Vagina (tissue), 2 donors: Measurements from ENCODE around the gene CPN2. TPM values are rescaled to one million over a fixed set of nuclear protein-coding genes. Genes with fewer than 3 reads are reported as not detected.

Experiments used
- DNase-seq, 2 donors: peaks; one replicate each; pipeline ENCODE4 v3.0.0-alpha.2; 2017; ENCODE audit errors: extremely low spot score in 2 of 2
- H3K27ac ChIP-seq: fragments of 200-600 bp; sonication (generic); one replicate; pipeline ENCODE4 v1.5.1; 2019
- H3K27me3 ChIP-seq: fragments of 200-600 bp; sonication (generic); one replicate; pipeline ENCODE4 v1.5.1; 2019
- H3K36me3 ChIP-seq, 2 donors: fragments of 200-600 bp; sonication (generic); one replicate each; pipeline ENCODE4 v1.5.1; 2017 to 2019
- H3K4me1 ChIP-seq: fragments of 200-600 bp; sonication (generic); one replicate; pipeline ENCODE4 v1.5.1; 2019
- H3K4me3 ChIP-seq, 2 donors: fragments of 200-600 bp; sonication (generic); 1 replicate in 1 of 2; 2 replicates in 1 of 2; pipeline ENCODE4 v1.5.1; 2016 to 2019
- H3K9me3 ChIP-seq: fragments of 200-600 bp; sonication (generic); one replicate; pipeline ENCODE4 v1.5.1; 2019
- POLR2A ChIP-seq, 2 donors: fragments of 450-650 bp; IDR thresholded peaks; one replicate each; pipeline ENCODE4 v1.6.1; 2017; ENCODE audit warnings: antibody characterized with exemption in 2 of 2, mild to moderate bottlenecking in 2 of 2, moderate library complexity in 2 of 2
- POLR2AphosphoS5 ChIP-seq, 2 donors: sonication (generic); formaldehyde crosslinking; IDR thresholded peaks; one replicate each; pipeline ENCODE4 v1.9.0; 2017; ENCODE audit warnings: antibody characterized with exemption in 2 of 2, mild to moderate bottlenecking in 2 of 2, low read depth in 1 of 2; ENCODE audit not compliant: insufficient read depth in 1 of 2
- intact Hi-C: fragments of 100-400 bp; cut with DNase I; formaldehyde crosslinking; loops from one replicate; pipeline ENCODE4 v1.15.1; 2023
- total RNA-seq: library from RNA; depleted of rRNA; stranded (reverse); fragments of >200 nt; gene quantifications from one replicate; pipeline ENCODE4 v1.2.3, GENCODE V29; 2016
- TF ChIP-seq, protein P1 (sequence below), 3 experiments: fragments of 450-650 bp in 2 of 3; fragments of 200-600 bp in 1 of 3; sonication (generic) in 1 of 3; IDR thresholded peaks; one replicate each; pipeline ENCODE4 v1.5.1; 2017 to 2019; ENCODE audit warnings: antibody characterized with exemption in 3 of 3, mild to moderate bottlenecking in 2 of 3, moderate library complexity in 2 of 3

CPN2 gene
- total RNA-seq, 1 donor from 2014 or later: not detected

DNA sequence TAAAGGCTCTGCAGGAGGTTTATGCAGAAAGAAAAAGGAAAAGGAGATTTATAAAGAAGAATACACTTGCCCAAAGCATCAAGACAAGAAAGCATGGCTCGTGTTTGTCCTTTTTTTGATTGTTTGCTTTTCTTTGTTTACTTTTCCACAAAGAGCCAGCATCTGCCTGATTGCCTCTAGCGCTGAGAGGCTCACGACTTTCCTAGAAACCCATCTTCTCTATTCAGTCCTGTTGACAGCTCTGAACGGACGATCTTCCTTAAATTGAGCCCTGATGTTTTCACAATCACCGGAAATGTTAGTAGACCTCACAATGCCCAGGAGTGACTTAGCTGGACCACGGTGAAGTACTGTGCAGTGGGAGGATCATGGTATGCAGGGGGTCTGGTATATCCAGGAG lies 35.5 kb upstream of the CPN2 start:
- no peaks in the 10 kb centered on the region for H3K36me3 ChIP-seq
- DNase-seq: no peak
- H3K9me3 ChIP-seq: no peaks in the 10 kb centered on the region
- H3K27ac ChIP-seq: no peak overlapping the region
- intact Hi-C loops: no loop called here
- TF ChIP-seq, protein P1, sequence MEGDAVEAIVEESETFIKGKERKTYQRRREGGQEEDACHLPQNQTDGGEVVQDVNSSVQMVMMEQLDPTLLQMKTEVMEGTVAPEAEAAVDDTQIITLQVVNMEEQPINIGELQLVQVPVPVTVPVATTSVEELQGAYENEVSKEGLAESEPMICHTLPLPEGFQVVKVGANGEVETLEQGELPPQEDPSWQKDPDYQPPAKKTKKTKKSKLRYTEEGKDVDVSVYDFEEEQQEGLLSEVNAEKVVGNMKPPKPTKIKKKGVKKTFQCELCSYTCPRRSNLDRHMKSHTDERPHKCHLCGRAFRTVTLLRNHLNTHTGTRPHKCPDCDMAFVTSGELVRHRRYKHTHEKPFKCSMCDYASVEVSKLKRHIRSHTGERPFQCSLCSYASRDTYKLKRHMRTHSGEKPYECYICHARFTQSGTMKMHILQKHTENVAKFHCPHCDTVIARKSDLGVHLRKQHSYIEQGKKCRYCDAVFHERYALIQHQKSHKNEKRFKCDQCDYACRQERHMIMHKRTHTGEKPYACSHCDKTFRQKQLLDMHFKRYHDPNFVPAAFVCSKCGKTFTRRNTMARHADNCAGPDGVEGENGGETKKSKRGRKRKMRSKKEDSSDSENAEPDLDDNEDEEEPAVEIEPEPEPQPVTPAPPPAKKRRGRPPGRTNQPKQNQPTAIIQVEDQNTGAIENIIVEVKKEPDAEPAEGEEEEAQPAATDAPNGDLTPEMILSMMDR (IDR thresholded peaks at IDR 0.05): no peak
- TF ChIP-seq POLR2A (IDR thresholded peaks at IDR 0.05) (no peak), POLR2AphosphoS5 (IDR thresholded peaks at IDR 0.05; ENCODE audit: insufficient read depth in 1 of 2, low read depth in 1 of 2) (no peak)
- H3K4me3 ChIP-seq: no peak overlapping the region
- no peaks in the 10 kb centered on the region for H3K27me3 ChIP-seq
- no peaks in the 10 kb centered on the region for H3K4me1 ChIP-seq

DNA sequence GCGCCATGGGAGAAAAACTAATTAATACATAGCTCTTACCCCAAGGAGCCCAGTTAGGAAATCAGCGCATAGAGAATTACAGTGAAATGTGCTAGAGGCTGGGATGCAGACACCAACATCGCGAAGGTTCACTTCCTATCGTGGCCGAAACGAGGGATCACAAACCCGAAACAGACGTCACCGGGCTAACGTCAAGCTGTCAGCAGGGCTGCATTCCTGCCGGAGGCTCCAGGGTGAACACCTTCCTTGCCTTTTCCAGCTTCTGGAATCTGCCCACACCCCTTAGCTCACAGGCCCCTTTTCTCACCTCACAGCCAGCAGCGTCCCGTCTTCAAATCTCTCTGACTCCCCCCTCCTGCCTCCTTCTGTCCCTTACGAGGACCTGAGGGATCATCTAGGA lies 34.9 kb upstream of the CPN2 start:
- Histone ChIP-seq H3K9me3 (no peaks in the 10 kb centered on the region), H3K36me3 (no peaks in the 10 kb centered on the region), H3K27me3 (no peaks in the 10 kb centered on the region), H3K27ac (no peak overlapping the region), H3K4me1 (no peaks in the 10 kb centered on the region), H3K4me3 (no peak overlapping the region)
- TF ChIP-seq POLR2A (IDR thresholded peaks at IDR 0.05) (no peak), POLR2AphosphoS5 (IDR thresholded peaks at IDR 0.05; ENCODE audit: insufficient read depth in 1 of 2, low read depth in 1 of 2) (no peak)
- TF ChIP-seq, protein P1 (IDR thresholded peaks at IDR 0.05): no peak
- DNase-seq: no peak
- intact Hi-C loops: no loop called here

DNA sequence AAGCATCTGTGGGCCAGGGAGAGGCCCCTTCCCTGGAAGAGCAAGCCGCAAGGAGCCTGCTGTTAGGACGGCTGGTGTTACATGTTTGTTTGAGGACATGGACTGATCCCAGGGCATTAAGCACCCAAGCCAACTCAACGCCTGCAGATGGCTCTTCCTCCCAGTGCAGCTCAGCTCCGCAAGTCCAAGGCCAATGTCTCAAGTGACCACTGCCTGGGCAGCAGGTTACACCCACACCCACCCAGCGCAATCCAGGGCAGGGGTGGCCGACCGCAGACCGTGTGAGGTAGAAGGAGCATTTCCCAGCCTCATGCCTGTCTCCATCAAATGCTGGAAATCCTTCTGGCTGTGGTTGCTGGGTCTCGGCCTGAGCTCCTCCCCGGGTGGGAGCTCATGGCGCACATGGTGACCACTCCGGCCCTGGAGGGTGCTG lies 33.5 kb upstream of the CPN2 start:
- Histone ChIP-seq H3K27me3 (no peaks in the 10 kb centered on the region), H3K27ac (no peak overlapping the region), H3K4me1 (no peaks in the 10 kb centered on the region), H3K9me3 (no peaks in the 10 kb centered on the region), H3K36me3 (no peaks in the 10 kb centered on the region), H3K4me3 (no peak overlapping the region)
- DNase-seq: peak in 1 of 2 donors; percentile 58
- TF ChIP-seq POLR2AphosphoS5 (IDR thresholded peaks at IDR 0.05; ENCODE audit: insufficient read depth in 1 of 2, low read depth in 1 of 2) (no peak), POLR2A (IDR thresholded peaks at IDR 0.05) (no peak)
- TF ChIP-seq, protein P1 (IDR thresholded peaks at IDR 0.05): no peak
- intact Hi-C loops: no loop called here

DNA sequence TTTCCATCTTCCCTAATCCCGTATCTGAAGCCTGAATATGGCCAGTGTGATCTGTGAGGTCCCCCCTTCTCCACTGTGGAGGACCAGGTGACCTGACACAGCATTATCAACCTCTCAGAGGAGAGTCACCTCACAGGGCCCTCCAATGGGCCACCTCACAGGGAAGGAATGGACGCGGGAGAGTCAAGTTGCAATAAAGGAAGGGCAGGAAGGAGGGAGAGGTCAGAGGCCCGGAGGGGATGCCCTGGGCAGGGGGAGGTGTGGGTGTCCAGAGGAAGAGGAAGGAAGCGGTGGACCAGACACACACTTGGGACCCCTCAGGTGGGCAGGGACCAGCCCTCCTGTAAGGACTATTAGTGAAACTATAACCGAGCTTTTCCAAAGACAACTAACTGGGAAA lies 33.0 kb upstream of the CPN2 start:
- peak in 1 of 2 donors; percentile 55 for DNase-seq
- Histone ChIP-seq H3K27me3 (no peaks in the 10 kb centered on the region), H3K4me3 (no peak overlapping the region), H3K9me3 (no peaks in the 10 kb centered on the region), H3K36me3 (no peaks in the 10 kb centered on the region), H3K4me1 (no peaks in the 10 kb centered on the region), H3K27ac (no peak overlapping the region)
- intact Hi-C loops: no loop called here
- TF ChIP-seq POLR2AphosphoS5 (IDR thresholded peaks at IDR 0.05; ENCODE audit: insufficient read depth in 1 of 2, low read depth in 1 of 2) (no peak), POLR2A (IDR thresholded peaks at IDR 0.05) (no peak)
- TF ChIP-seq, protein P1 (IDR thresholded peaks at IDR 0.05): no peak

DNA sequence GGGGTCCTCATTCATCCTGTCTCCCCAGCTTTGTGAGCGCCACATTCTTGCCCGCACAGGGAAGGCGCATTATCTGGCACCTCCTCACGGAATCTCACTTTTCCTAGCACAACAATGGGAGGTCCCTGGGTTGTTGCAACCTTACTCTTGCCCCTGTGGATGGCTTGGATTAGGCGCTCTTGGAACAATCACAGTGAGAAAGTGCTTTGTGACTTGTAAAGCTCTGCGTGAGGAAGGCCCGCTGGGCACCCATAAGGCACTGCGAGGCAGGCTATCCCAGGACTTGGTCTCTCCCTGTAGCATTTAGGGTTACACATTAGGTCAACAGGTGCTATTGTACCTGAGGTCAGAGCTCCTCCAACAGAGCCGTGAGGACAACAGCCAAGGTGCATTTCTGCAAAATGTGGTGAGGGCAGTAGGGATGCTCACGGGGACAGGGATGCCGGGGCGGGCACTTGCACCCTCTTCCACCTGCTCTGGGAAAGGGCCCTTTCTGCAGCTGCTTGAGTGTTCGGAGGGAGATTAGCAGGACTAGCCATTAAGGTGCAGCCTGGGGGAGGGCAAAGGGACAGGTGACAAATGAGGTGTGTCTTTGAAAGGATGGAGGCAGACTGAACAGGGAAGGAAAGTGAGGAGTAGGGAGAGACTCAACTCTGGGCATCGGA lies 32.3 kb upstream of the CPN2 start:
- H3K27ac ChIP-seq: no peak overlapping the region
- DNase-seq: no peak
- no peaks in the 10 kb centered on the region for H3K36me3 ChIP-seq
- no peaks in the 10 kb centered on the region for H3K27me3 ChIP-seq
- intact Hi-C loops: no loop called here
- no peak overlapping the region for H3K4me3 ChIP-seq
- TF ChIP-seq, protein P1 (IDR thresholded peaks at IDR 0.05): no peak
- no peak for TF ChIP-seq POLR2A (IDR thresholded peaks at IDR 0.05)
- TF ChIP-seq POLR2AphosphoS5 (IDR thresholded peaks at IDR 0.05; ENCODE audit: insufficient read depth in 1 of 2, low read depth in 1 of 2): no peak
- no peaks in the 10 kb centered on the region for H3K4me1 ChIP-seq
- no peaks in the 10 kb centered on the region for H3K9me3 ChIP-seq
